ENCODE results near the gene AGMO.

DNA sequence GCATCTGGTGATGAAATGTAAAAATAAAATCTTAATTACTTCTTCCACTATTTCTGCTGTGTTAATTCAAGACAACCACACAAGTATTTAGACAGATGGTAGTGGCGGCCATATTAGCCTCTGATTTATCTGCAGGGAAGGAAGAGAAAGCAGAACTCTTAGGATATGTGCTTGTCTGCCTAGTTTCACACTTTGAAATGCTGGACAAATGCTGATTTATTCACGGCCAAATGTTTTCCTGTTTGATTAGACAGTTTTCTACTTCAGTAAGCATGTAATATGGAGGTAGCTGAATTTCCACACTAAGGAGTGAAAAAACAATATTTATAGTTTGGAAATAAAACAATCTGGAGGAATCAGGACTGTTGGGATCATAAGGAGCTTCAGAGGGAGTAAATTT lies 158.1 kb downstream of the AGMO start:
- TF ChIP-seq, protein P1, sequence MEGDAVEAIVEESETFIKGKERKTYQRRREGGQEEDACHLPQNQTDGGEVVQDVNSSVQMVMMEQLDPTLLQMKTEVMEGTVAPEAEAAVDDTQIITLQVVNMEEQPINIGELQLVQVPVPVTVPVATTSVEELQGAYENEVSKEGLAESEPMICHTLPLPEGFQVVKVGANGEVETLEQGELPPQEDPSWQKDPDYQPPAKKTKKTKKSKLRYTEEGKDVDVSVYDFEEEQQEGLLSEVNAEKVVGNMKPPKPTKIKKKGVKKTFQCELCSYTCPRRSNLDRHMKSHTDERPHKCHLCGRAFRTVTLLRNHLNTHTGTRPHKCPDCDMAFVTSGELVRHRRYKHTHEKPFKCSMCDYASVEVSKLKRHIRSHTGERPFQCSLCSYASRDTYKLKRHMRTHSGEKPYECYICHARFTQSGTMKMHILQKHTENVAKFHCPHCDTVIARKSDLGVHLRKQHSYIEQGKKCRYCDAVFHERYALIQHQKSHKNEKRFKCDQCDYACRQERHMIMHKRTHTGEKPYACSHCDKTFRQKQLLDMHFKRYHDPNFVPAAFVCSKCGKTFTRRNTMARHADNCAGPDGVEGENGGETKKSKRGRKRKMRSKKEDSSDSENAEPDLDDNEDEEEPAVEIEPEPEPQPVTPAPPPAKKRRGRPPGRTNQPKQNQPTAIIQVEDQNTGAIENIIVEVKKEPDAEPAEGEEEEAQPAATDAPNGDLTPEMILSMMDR (IDR thresholded peaks at IDR 0.05; ENCODE audit: low read depth, low read length): no peak
- TF ChIP-seq EZH2phosphoT487 (IDR thresholded peaks at IDR 0.05; ENCODE audit: low read depth): no peak

Data from OCI-LY3 (cell line).